ENCODE measurements around the gene WDR46.
A peak's percentile ranks its signal among the peaks of the same experiment; 100 is the strongest.

Gene WDR46

GRCh38 chr6:33313709-33314514, 24.9 kb upstream of the WDR46 start, which contains the start of gene TAPBP:
TSS of gene TAPBP (minus strand) at chr6:33314078. CDS start at chr6:33314041, 37 bp downstream.
- peak; percentile 89 for DNase-seq (ENCODE audit: low spot score)

DNA sequence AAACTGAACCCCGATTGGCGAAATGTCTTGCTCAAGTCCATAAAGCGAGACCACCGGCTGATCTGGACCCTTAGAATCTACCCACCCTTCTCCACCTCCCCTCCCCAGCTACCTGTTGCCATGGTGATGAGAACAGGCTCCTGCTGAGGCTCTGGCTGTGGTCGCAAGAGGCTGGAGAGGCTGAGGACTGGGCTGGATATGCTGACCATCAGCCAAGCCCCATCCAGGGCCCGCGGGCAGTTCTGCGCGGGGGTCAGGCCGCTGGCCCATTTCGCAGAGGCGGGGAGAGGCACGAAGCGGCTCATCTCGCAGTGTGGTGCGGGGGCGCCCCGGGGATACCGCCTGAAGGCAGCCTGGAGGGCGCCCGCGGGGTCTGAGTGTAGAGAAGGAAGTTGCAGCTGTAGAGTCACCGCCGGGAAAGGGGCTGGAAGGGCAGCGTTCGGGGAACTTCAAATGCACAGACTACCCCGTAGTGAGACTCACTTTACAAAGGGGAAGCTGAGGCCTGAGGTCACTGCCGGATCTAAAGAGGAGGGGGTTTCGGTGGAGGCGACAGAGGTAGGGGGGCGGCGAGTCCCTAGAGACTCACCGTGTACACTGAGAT, 24.2 kb upstream of the WDR46 start:
- peak; percentile 28 for DNase-seq (ENCODE audit: low spot score)

DNA sequence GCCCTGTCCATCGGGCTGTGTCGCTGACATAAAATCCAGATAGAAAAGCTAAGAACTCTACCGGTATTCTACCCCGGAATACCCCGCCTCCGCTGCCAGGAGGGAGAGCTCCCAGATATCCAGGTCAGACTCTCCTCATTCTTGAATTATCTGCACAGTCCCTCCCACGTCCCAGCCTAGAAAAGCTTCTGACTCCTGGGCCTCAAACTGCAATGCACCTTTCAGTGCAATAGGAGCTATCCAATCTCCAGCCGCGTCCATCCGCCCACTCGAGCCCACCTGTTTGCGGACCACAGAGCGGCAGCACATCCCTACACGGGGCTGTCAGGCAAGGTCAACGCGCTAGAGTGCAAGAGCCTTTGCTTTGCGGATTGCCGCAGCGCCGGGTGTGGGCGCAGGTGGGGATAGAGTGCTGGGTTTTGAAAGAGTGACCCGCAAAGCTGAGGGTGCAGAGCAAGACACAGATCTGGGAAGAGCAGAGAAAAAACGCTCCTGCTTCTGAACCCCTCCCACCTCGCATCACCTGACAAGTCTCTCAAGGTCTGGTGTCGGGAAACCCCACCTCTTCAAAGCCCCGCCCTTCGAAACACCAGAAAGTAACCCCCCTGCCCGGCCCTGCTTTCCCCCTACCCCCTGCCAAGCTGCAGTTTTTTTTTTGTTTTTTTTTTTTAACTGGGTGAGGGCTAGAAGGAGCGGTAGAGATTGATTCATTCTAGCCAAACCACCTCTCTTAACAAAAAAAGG, 23.5 kb upstream of the WDR46 start:
- peak; percentile 81 for DNase-seq (ENCODE audit: low spot score)

DNA sequence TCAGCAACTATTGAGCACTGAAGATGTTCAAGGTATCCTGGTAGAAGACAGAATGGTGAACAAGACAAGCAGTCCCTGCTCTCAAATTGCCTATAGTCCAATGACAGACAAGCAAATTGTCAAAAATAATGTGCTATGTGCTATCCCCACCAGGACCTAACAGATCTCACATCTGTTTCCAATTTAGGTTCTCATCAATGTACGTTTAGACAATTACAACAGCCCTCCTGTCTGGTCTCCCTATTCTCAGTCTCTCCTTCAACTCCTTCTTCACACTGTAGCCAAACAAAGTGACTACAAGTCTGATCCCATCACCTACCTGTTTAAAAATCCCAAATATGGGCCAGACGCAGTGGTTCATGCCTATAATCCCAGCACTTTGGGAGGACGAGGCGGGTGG, 17.3 kb upstream of the WDR46 start:
- DNase-seq (ENCODE audit: low spot score), result no peak

GRCh38 chr6:33305052-33305451, 16.0 kb upstream of the WDR46 start:
- no peak for DNase-seq (ENCODE audit: low spot score)

DNA sequence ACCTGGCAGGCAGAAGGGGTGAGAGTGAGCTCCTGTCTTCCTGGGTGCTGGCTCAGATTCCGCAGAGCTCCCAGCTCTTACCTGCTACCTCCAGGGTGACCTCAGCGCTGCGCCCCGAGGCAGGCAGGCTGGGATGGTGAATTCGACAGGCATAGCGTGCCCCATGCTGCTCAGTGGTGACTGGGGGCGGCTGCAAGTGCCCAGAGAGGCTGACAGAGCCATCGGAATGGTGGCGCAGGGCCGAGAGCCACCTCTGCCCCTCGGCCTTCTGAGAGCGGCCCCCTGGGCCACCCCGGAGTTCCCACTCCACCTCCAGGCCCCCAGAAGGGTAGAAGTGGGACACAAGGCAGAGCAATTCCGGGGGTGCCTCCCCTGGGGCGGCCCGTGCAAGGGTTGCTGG, 15.2 kb upstream of the WDR46 start:
- DNase-seq (ENCODE audit: low spot score), result no peak

DNA sequence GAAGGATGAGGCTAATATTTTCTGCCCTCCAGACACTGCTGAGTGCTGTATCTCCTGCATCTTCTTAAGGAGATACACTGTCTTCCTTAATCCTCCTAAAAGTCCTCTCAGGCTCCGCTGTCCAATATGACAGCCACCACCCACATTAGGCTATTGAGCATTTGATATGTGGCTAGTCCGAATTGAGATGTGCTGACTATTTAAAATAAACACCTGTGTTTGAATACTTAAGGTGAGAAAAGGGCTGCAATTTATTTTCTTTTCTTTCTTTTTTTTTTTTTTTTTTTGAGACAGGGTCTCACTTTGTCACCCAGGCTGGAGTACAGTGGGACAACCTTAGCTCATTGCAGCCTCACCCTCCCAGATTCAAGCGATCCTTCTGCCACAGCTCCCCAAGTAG, 12.8 kb upstream of the WDR46 start:
- DNase-seq (ENCODE audit: low spot score), result no peak

GRCh38 chr6:33299237-33299944, 10.4 kb upstream of the WDR46 start:
- DNase-seq (ENCODE audit: low spot score), result peak; percentile 94

DNA sequence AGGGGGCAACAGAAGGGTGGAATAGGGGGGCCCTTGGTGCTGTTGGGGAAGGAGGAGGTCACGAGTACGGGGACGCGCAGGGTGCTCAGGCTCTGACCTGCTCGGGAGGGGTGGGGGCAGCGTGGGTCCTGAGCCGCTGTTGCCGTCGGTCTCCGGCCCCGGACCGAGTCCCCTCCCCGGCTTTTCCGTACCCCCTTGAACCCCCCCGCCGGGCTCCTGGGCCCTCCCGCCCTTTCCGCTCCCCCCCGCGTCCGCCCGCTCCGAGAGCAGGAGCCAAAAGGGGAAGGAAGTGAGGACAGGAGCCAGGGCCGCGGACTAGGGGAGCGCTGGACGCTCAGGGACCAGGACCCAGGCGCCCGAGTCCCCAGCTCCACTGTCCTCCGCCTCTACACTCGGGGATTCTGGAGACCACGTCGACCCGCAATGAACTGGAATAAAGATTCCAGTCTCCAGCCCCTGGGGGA, 9.8 kb upstream of the WDR46 start, which contains the start of gene RGL2:
TSS of gene RGL2 (minus strand) at position 170 of the 464 bp plus-strand sequence. CDS start 332 bp downstream, outside the sequence.
- no peak for DNase-seq (ENCODE audit: low spot score)

- peak; percentile 65 for DNase-seq (ENCODE audit: low spot score)
Measured at GRCh38 chr6:33297956-33298772, 9.1 kb upstream of the WDR46 start.

GRCh38 chr6:33297406-33297955, 8.4 kb upstream of the WDR46 start:
- DNase-seq (ENCODE audit: low spot score), result no peak

DNA sequence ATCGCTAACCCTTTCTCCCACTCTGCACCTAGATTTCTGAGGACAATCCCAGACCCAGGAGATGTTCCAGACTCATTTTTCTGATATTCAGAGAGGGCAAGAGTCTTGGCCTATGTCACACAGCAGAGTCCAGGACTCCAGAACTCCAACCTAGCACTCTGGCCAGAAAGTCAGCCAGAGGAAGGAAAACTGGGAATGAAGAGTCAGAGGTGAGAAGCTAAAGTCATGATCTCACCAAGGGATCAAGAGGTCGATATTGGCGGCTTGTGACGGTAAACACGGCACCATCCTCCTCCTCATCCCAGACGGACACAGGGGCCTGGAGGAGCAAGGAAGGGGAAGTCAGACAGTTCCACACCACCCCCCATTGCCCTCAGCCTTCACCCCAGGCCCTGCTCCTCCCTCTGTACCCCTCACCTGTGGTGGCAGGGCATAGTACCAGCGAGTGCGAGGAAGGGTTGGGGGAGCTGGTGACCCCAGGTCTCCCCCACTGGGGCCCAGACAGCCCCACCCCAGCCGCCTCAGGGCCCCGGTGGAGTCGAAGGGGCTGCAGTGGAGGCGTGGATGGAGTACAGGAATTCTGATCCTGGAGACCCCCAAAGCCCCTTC, 7.9 kb upstream of the WDR46 start:
- no peak for DNase-seq (ENCODE audit: low spot score)

DNA sequence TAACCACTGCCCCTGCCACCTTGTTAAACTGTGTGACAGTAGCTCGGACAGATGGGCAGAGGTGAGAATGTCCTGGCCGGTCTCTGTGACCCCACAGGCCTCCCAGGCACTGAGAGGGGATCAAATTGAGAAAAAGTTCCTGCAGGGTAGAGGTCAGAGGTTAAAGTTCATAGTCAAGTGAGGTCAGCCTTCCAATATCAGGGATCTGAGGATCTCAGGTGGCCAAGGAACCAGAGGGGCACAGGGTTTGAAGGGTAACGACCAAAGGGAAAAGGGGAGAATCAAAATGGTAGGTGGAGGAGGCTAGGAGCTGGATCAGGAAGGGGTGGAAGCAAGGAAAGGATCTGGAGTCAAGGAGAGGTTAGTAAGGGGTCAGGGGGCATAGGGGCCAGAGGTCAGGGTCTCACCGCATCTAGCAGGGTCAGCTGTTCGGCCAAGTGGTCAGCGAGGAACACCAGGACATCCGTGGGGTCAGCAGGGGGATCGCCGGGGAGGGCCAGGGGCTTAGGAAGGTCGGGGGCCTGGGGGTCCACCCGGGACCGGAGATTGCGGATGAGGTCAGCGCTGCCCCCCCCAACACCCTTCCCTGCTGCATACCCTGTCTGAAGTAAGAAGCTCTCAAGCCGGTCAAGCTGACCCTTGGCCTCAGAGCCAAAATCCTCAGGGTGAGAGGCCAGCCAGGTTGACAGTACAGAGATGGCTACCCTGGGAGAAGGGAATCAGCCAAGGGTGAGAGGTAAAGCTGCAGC, 6.8 kb upstream of the WDR46 start:
- no peak for DNase-seq (ENCODE audit: low spot score)

GRCh38 chr6:33294086-33294823, 5.2 kb upstream of the WDR46 start:
- DNase-seq (ENCODE audit: low spot score), result no peak

- DNase-seq (ENCODE audit: low spot score), result no peak
Measured at GRCh38 chr6:33292996-33293682, 4.1 kb upstream of the WDR46 start.

GRCh38 chr6:33290459-33290858, 1.4 kb upstream of the WDR46 start:
- DNase-seq (ENCODE audit: low spot score), result no peak

- DNase-seq (ENCODE audit: low spot score), result no peak
Measured at GRCh38 chr6:33289784-33290315, 811 bp upstream of the WDR46 start.
